Stomach (tissue), 4 donors: ENCODE measurements around the gene LGR5.

Source experiments
- EP300 ChIP-seq: sonication (generic); formaldehyde crosslinking; IDR thresholded peaks from one replicate; pipeline ENCODE4 v1.6.1; 2017; ENCODE audit warnings: antibody characterized with exemption
- POLR2A ChIP-seq, 4 donors: fragments of 450-650 bp; IDR thresholded peaks; one replicate each; pipeline ENCODE4 v1.6.1; 2016; ENCODE audit warnings: antibody characterized with exemption in 4 of 4, control low read depth in 2 of 4, mild to moderate bottlenecking in 1 of 4, moderate library complexity in 1 of 4
- POLR2AphosphoS5 ChIP-seq, 3 donors: sonication (generic); formaldehyde crosslinking; IDR thresholded peaks; one replicate each; pipeline ENCODE4 v1.6.1; 2016; ENCODE audit warnings: antibody characterized with exemption in 3 of 3
- TF ChIP-seq, protein P1 (sequence below), 7 experiments: fragments of 450-650 bp in 4 of 7; fragments of 200-600 bp in 3 of 7; sonication (generic) in 3 of 7; IDR thresholded peaks; one replicate each; pipeline ENCODE4 v1.5.1; 2016 to 2019; ENCODE audit warnings: antibody characterized with exemption in 7 of 7, control low read depth in 2 of 7, mild to moderate bottlenecking in 1 of 7

DNA sequence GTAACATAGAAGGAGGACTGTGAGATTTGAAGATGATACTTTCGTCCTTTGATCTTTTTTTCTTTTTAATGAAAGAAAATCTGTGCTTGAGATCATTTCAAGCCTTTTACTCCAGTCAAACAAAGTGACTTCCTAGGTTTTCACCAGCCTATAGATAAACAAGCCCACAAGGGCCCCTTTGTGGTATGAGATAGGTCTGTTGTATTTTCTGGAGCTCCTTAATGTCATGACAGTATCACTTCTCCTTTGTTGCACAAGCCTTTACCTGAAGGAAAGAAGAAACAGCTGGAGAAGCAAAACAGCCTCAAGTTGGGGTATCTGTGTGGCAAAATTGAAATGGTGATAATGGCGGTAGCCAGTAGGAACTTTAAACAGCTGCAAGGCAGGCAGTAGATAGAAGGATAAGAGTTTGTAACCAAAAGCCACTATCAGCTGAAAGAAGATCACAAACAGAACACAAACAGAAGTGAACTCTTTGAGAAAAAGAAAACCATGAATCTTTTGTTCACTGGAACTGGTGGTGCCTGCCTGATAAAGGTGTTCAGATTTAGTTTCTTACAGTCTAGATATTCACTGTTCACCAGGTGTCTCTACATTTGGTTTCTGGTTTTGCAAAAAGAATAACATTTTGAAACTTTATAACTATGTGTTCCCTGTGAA is 96.8 kb downstream of the LGR5 start:
- TF ChIP-seq POLR2AphosphoS5 (IDR thresholded peaks at IDR 0.05) (no peak), POLR2A (IDR thresholded peaks at IDR 0.05) (no peak), EP300 (no peak)
- TF ChIP-seq, protein P1, sequence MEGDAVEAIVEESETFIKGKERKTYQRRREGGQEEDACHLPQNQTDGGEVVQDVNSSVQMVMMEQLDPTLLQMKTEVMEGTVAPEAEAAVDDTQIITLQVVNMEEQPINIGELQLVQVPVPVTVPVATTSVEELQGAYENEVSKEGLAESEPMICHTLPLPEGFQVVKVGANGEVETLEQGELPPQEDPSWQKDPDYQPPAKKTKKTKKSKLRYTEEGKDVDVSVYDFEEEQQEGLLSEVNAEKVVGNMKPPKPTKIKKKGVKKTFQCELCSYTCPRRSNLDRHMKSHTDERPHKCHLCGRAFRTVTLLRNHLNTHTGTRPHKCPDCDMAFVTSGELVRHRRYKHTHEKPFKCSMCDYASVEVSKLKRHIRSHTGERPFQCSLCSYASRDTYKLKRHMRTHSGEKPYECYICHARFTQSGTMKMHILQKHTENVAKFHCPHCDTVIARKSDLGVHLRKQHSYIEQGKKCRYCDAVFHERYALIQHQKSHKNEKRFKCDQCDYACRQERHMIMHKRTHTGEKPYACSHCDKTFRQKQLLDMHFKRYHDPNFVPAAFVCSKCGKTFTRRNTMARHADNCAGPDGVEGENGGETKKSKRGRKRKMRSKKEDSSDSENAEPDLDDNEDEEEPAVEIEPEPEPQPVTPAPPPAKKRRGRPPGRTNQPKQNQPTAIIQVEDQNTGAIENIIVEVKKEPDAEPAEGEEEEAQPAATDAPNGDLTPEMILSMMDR (IDR thresholded peaks at IDR 0.05), result no peak
